Astrocyte of the hippocampus (primary cell): Measurements from ENCODE around the gene ARPC1B.
A peak's percentile ranks its signal among the peaks of the same experiment; 100 is the strongest.
"Not testable (repeated sequence)": the region's sequence is repeated elsewhere in the genome, so short reads cannot be mapped to it uniquely, and the experiment has no call there.

Source experiments
- DNase-seq: peaks from one replicate; pipeline ENCODE4 v3.0.0; 2011; ENCODE audit warnings: low read depth, low spot score

ARPC1B gene

GRCh38 chr7:99374111-99375064 lies at the start of gene ARPC1B:
Gene ARPC1B (plus strand): TSS chr7:99374730. CDS start chr7:99385715, 10,985 bp downstream.
- DNase-seq, result peak; percentile 86

- DNase-seq, result no peak
Measured at GRCh38 chr7:99325001-99325493, 49.5 kb upstream of the ARPC1B start.

- peak; percentile 98 for DNase-seq
Measured at GRCh38 chr7:99325592-99326407, 48.7 kb upstream of the ARPC1B start, which contains the start of gene ARPC1A. Gene ARPC1A (plus strand): TSS chr7:99325898. CDS start chr7:99333354, 7,456 bp downstream.

- peak; percentile 5 for DNase-seq
Measured at GRCh38 chr7:99326408-99326782, 48.1 kb upstream of the ARPC1B start.

- peak; percentile 24 for DNase-seq
Measured at GRCh38 chr7:99330314-99330961, 44.1 kb upstream of the ARPC1B start.

GRCh38 chr7:99331002-99331401 lies 43.5 kb upstream of the ARPC1B start:
- DNase-seq, result no peak

GRCh38 chr7:99339595-99339994 lies 34.9 kb upstream of the ARPC1B start:
- DNase-seq, result no peak

- DNase-seq, result peak; percentile 58
Measured at GRCh38 chr7:99340659-99341058, 33.9 kb upstream of the ARPC1B start.

- DNase-seq, result no peak
Measured at GRCh38 chr7:99344061-99344647, 30.4 kb upstream of the ARPC1B start.

GRCh38 chr7:99350641-99351040 lies 23.9 kb upstream of the ARPC1B start:
- DNase-seq, result not testable (repeated sequence)

- DNase-seq, result no peak
Measured at GRCh38 chr7:99352247-99352646, 22.3 kb upstream of the ARPC1B start.

- DNase-seq, result no peak
Measured at GRCh38 chr7:99355098-99355497, 19.4 kb upstream of the ARPC1B start.

- DNase-seq, result no peak
Measured at GRCh38 chr7:99357701-99358490, 16.6 kb upstream of the ARPC1B start.

- not testable (repeated sequence) for DNase-seq
Measured at GRCh38 chr7:99358521-99358920, 16.0 kb upstream of the ARPC1B start.

- DNase-seq, result no peak
Measured at GRCh38 chr7:99359465-99360154, 14.9 kb upstream of the ARPC1B start.

- peak; percentile 79 for DNase-seq
Measured at GRCh38 chr7:99362801-99363200, 11.7 kb upstream of the ARPC1B start.

- DNase-seq, result no peak
Measured at GRCh38 chr7:99363286-99363685, 11.2 kb upstream of the ARPC1B start.

- no peak for DNase-seq
Measured at GRCh38 chr7:99365318-99366141, 9.0 kb upstream of the ARPC1B start.

GRCh38 chr7:99366646-99367045 lies 7.9 kb upstream of the ARPC1B start:
- no peak for DNase-seq
